Neuronal stem cell (in vitro differentiated cells): ENCODE data around the gene SNRK. TPM values are rescaled to one million over a fixed set of nuclear protein-coding genes. Genes with fewer than 3 reads are reported as not detected.
A peak's percentile ranks its signal among the peaks of the same experiment; 100 is the strongest.

Experiments
- DNase-seq: peaks from one replicate; pipeline ENCODE4 v3.0.0-alpha.2; 2013; ENCODE audit warnings: low spot score
- H2AFZ ChIP-seq: one replicate; pipeline ENCODE4 v1.6.1; 2013; ENCODE audit warnings: mild to moderate bottlenecking, low read length, inconsistent platforms
- H2AK5ac ChIP-seq: 2 replicates; pipeline ENCODE4 v1.6.1; 2013; ENCODE audit warnings: low read depth, mild to moderate bottlenecking, inconsistent platforms, low read length, moderate library complexity, mixed read lengths
- H2BK120ac ChIP-seq: 2 replicates; pipeline ENCODE4 v1.6.1; 2013; ENCODE audit warnings: low read depth, mild to moderate bottlenecking, inconsistent platforms, low read length, moderate library complexity, mixed read lengths
- H2BK12ac ChIP-seq: one replicate; pipeline ENCODE4 v1.6.1; 2013; ENCODE audit warnings: low read length, inconsistent platforms
- H2BK15ac ChIP-seq: 2 replicates; pipeline ENCODE4 v1.6.1; 2013; ENCODE audit warnings: mild to moderate bottlenecking, low read length, inconsistent platforms, mixed read lengths
- H2BK5ac ChIP-seq: one replicate; pipeline ENCODE4 v1.6.1; 2013; ENCODE audit warnings: inconsistent platforms, mild to moderate bottlenecking, low read length, moderate library complexity
- H3K14ac ChIP-seq: one replicate; pipeline ENCODE4 v1.6.1; 2013; ENCODE audit warnings: low read length, inconsistent platforms
- H3K18ac ChIP-seq: 2 replicates; pipeline ENCODE4 v1.6.1; 2013; ENCODE audit warnings: low read length, inconsistent platforms
- H3K23ac ChIP-seq: 2 replicates; pipeline ENCODE4 v1.6.1; 2013; ENCODE audit warnings: low read depth, mild to moderate bottlenecking, mixed read lengths, low read length, inconsistent platforms; ENCODE audit not compliant: poor library complexity
- H3K27ac ChIP-seq: replicated peaks from 3 replicates; pipeline ENCODE4 v1.5.1; 2013; ENCODE audit warnings: low read length, inconsistent platforms
- H3K27me3 ChIP-seq, 3 experiments: 2 replicates each; pipeline ENCODE4 v1.6.1; 2013; ENCODE audit warnings: low read length in 3 of 3, mild to moderate bottlenecking in 2 of 3, inconsistent platforms in 1 of 3, low read depth in 1 of 3, mixed read lengths in 1 of 3, moderate library complexity in 1 of 3; ENCODE audit not compliant: control insufficient read depth in 3 of 3, insufficient read depth in 3 of 3
- H3K36me3 ChIP-seq, 2 donors: replicated peaks in 1 of 2; 2 replicates each; pipeline ENCODE4 v1.6.1; 2013; ENCODE audit warnings: low read length in 2 of 2; ENCODE audit not compliant: control insufficient read depth in 2 of 2, insufficient read depth in 2 of 2
- H3K4ac ChIP-seq: 2 replicates; pipeline ENCODE4 v1.6.1; 2013; ENCODE audit warnings: inconsistent platforms, mild to moderate bottlenecking, low read length, moderate library complexity
- H3K4me1 ChIP-seq, 2 donors: 1 replicate in 1 of 2; 2 replicates in 1 of 2; pipeline ENCODE4 v1.6.1; 2013; ENCODE audit warnings: low read length in 2 of 2, low read depth in 1 of 2; ENCODE audit not compliant: control insufficient read depth in 2 of 2, insufficient read depth in 1 of 2
- H3K4me2 ChIP-seq: one replicate; pipeline ENCODE4 v1.6.1; 2013; ENCODE audit warnings: mild to moderate bottlenecking, low read length, inconsistent platforms; ENCODE audit not compliant: insufficient read depth, poor library complexity, severe bottlenecking
- H3K4me3 ChIP-seq, 2 donors: 2 replicates each; pipeline ENCODE4 v1.5.1; 2013; ENCODE audit warnings: low read length in 2 of 2, mild to moderate bottlenecking in 2 of 2, inconsistent platforms in 1 of 2, moderate library complexity in 1 of 2
- H3K79me1 ChIP-seq: one replicate; pipeline ENCODE4 v1.6.1; 2013; ENCODE audit warnings: low read depth, mild to moderate bottlenecking, inconsistent platforms, low read length, moderate library complexity
- H3K9ac ChIP-seq: one replicate; pipeline ENCODE4 v1.6.1; 2013; ENCODE audit warnings: mild to moderate bottlenecking, low read depth, low read length, inconsistent platforms; ENCODE audit not compliant: poor library complexity
- H3K9me3 ChIP-seq, 2 donors: replicated peaks in 1 of 2; 2 replicates each; pipeline versions ENCODE3 to v1.6.1; 2013; ENCODE audit warnings: low read length in 2 of 2, mild to moderate bottlenecking in 2 of 2, inconsistent platforms in 1 of 2, low read depth in 1 of 2, mixed read lengths in 1 of 2, moderate library complexity in 1 of 2; ENCODE audit not compliant: control insufficient read depth in 2 of 2, insufficient read depth in 1 of 2
- H4K8ac ChIP-seq: one replicate; pipeline ENCODE4 v1.6.1; 2013; ENCODE audit warnings: low read depth, mild to moderate bottlenecking, inconsistent platforms, low read length, moderate library complexity
- H4K91ac ChIP-seq: one replicate; pipeline ENCODE4 v1.6.1; 2013; ENCODE audit warnings: low read length, low read depth, mild to moderate bottlenecking, inconsistent platforms; ENCODE audit not compliant: poor library complexity
- WGBS, 2 donors: extraction: QIAGEN DNeasy Blood & Tissue Kit; methylation state at CpG; one replicate each; pipeline ENCODE4 v1.1.7; 2013; ENCODE audit warnings: missing lambda C conversion rate in 2 of 2, mixed read lengths in 1 of 2; ENCODE audit not compliant: insufficient read length in 2 of 2, insufficient replicate concordance in 1 of 2; ENCODE audit errors: extremely low coverage in 2 of 2; 5-methylcytosine and 5-hydroxymethylcytosine counted together
- polyA plus RNA-seq, 2 experiments: library from polyadenylated mRNA; stranded (reverse); fragments of 200-250 nt; gene quantifications; one replicate each; pipeline ENCODE4 v1.2.3, GENCODE V29; 2013

SNRK gene, protein sequence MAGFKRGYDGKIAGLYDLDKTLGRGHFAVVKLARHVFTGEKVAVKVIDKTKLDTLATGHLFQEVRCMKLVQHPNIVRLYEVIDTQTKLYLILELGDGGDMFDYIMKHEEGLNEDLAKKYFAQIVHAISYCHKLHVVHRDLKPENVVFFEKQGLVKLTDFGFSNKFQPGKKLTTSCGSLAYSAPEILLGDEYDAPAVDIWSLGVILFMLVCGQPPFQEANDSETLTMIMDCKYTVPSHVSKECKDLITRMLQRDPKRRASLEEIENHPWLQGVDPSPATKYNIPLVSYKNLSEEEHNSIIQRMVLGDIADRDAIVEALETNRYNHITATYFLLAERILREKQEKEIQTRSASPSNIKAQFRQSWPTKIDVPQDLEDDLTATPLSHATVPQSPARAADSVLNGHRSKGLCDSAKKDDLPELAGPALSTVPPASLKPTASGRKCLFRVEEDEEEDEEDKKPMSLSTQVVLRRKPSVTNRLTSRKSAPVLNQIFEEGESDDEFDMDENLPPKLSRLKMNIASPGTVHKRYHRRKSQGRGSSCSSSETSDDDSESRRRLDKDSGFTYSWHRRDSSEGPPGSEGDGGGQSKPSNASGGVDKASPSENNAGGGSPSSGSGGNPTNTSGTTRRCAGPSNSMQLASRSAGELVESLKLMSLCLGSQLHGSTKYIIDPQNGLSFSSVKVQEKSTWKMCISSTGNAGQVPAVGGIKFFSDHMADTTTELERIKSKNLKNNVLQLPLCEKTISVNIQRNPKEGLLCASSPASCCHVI
- polyA plus RNA-seq (2013, experiment 1 of 2) = 8.0 TPM
- polyA plus RNA-seq (2013, experiment 2 of 2) = 7.3 TPM

DNA sequence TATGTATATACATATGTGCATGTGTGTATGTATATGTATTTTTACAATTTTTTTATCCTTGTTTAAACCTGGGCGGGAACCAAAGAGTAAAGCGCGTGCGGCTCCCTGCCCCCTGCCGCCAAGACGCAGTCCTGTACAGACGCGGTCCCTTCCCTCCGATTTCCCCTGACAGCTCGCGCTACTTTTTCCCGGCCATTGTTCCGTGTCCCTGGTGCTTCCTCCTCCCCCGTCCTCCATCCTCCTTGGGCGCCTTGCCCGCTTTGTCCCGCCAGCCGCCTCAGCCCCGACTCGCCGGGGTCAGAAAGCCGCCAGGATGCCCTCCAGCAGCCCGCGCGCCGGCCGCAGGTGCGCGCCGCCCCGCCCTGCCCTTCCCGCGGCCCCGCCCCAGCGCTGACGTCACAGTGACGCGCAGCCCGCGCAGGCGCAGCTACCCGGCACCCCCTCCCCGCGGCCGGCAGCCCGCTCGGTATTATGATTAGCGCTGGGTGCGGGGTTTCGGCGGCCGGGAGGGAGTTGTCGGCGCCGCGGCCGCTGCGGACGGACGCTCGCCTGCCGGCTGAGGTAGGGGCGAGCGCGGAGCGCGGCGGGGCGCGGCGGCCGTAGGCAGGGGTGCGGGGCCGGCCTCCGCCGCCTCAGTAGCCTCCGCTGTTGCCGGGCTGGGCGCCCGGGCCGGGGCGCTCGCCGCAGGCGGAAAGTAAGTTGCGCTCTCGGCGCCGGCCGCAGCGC is at the start of gene SNRK:
Gene SNRK (plus strand): TSS at position 426 of the 726 bp plus-strand sequence. CDS start 16,664 bp downstream, outside the sequence.
- Histone ChIP-seq H2AK5ac (no peak within 1 kb of the TSS), H3K14ac (no peak within 1 kb of the TSS), H3K36me3 (peaks cover 0 to 23% of the 10 kb centered on the region in 2 donors), H3K18ac (peak within 1 kb of the TSS; percentile 89), H3K27me3 (peaks cover 0 to 28% (median 0%) of the 10 kb centered on the region in 3 experiments), H3K79me1 (peaks cover 2% of the 10 kb centered on the region), H2BK120ac (no peak within 1 kb of the TSS), H3K27ac (no peak within 1 kb of the TSS), H3K4me1 (peaks cover 3 to 6% of the 10 kb centered on the region in 2 donors), H2BK5ac (no peak within 1 kb of the TSS), H3K9ac (peak within 1 kb of the TSS; percentile 82), H2AFZ (peak within 1 kb of the TSS; percentile 100), H3K23ac (peak within 1 kb of the TSS; percentile 82), H4K91ac (no peak within 1 kb of the TSS), H3K4me3 (peak within 1 kb of the TSS; percentile 83 to 92), H3K4me2 (peak within 1 kb of the TSS; percentile 85), H2BK12ac (no peak within 1 kb of the TSS), H3K4ac (no peak within 1 kb of the TSS), H4K8ac (no peak within 1 kb of the TSS), H2BK15ac (no peak within 1 kb of the TSS), H3K9me3 (no peaks in the 10 kb centered on the region)
- WGBS, 2 donors = no CpG with 5 or more reads among the region's 91 CpGs
- peak; percentile 88 for DNase-seq

DNA sequence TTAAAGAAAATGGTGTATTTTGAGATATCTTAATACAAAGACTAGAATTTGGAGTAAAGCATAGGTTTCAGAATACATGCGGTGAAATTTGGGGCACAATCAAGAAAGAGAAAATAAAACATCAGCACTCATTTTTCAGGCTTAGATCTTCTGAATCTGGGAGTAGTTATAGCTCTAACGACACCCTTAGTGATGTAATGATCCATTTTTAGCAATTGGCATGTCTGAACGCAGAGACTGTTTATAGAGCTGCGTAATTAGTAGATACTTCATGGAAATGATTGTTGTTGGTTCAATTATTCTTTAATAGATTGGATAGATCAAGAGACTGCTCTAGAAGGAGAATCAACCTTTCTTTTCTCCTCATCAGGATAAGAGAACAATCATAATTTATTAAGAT is 47.5 kb upstream of the SNRK start:
- no peak overlapping the region for H2BK5ac ChIP-seq
- H3K27ac ChIP-seq = no peak overlapping the region
- no peak overlapping the region for H4K91ac ChIP-seq
- no peak overlapping the region for H2BK15ac ChIP-seq
- no peak overlapping the region for H3K4ac ChIP-seq
- H2AFZ ChIP-seq = no peak overlapping the region
- H4K8ac ChIP-seq = no peak overlapping the region
- H3K36me3 ChIP-seq = no peaks in the 10 kb centered on the region
- DNase-seq = no peak
- H3K79me1 ChIP-seq = no peaks in the 10 kb centered on the region
- no CpG with 5 or more reads among the region's 4 CpGs for WGBS, 2 donors
- no peak overlapping the region for H2BK12ac ChIP-seq
- H3K4me3 ChIP-seq = no peak overlapping the region
- H3K14ac ChIP-seq = no peak overlapping the region
- no peak overlapping the region for H3K4me2 ChIP-seq
- H2BK120ac ChIP-seq = no peak overlapping the region
- H3K23ac ChIP-seq = no peak overlapping the region
- no peak overlapping the region for H3K9ac ChIP-seq
- H3K4me1 ChIP-seq = no peaks in the 10 kb centered on the region
- no peak overlapping the region for H2AK5ac ChIP-seq
- no peaks in the 10 kb centered on the region for H3K27me3 ChIP-seq
- no peak overlapping the region for H3K18ac ChIP-seq
- peaks cover 5 to 7% of the 10 kb centered on the region in 2 donors for H3K9me3 ChIP-seq

DNA sequence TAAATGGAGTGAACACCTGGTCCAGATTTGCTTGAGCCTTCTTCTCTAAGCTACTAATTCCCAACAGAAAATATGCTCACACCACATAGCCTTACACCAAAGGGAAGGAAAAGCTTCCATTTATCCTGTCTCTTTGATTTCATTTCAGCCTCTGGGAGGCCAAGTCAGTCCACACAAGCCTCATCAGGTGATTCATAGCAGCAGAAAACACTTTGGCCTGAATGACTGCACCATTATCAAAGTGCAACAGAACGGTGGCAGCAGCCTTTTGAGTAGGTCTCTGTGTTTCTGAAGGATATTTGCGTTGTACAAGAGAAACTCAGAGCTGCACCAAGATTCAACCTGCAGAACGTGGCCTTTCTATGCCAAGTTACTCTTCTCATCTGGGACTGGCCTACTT is 46.6 kb upstream of the SNRK start:
- Histone ChIP-seq H2BK15ac (no peak overlapping the region), H2BK12ac (no peak overlapping the region), H3K9ac (no peak overlapping the region), H2BK120ac (no peak overlapping the region), H3K9me3 (peaks cover 7% of the 10 kb centered on the region in 2 donors), H3K36me3 (no peaks in the 10 kb centered on the region), H3K18ac (no peak overlapping the region), H3K79me1 (no peaks in the 10 kb centered on the region), H3K4me3 (no peak overlapping the region), H4K91ac (no peak overlapping the region), H3K14ac (no peak overlapping the region), H2AK5ac (no peak overlapping the region), H3K27ac (no peak overlapping the region), H3K27me3 (no peaks in the 10 kb centered on the region), H3K23ac (no peak overlapping the region), H4K8ac (no peak overlapping the region), H3K4me2 (no peak overlapping the region), H3K4me1 (no peaks in the 10 kb centered on the region), H2BK5ac (no peak overlapping the region), H2AFZ (no peak overlapping the region), H3K4ac (no peak overlapping the region)
- no peak for DNase-seq
- WGBS, 2 donors = no CpG with 5 or more reads among the region's 3 CpGs
